ENCODE results near the gene BORCS8. TPM values are rescaled to one million over a fixed set of nuclear protein-coding genes. Genes with fewer than 3 reads are reported as not detected.

The BORCS8 gene
- polyA plus RNA-seq, 1 of the 3 experiments (the other 2 are of a cell fraction), result 36.4 TPM

GRCh38 chr19:19205416-19206410 is 13.8 kb upstream of the BORCS8 start (continued):
- TF ChIP-seq REST (IDR thresholded peaks at IDR 0.05; ENCODE audit: low read depth, low read length), result no peak

DNA sequence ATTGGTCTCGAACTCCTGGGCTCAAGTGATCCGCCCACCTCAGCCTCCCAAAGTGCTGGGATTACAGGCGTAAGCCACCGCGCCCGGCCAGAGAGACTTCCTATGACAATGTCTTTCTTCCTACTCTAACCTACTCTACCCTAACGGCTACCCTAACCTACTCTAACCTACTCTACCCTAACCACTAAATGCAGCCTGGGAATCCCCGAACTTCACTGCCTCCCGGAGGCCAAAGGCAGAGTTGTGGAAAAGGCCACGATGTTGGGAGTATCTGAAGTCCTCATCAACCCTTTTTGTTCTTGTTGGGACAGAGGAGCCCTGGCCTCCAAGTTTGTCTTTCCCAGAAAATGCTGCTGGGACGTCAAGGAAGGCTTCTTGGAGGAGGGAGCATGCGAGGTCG is 12.2 kb upstream of the BORCS8 start:
- POLR2A ChIA-PET, result no interaction called here
- no peak overlapping the region for H3K4me2 ChIP-seq
- H3F3A ChIP-seq (replicated peaks; ENCODE audit: insufficient read depth), result peaks cover 3% of the 10 kb centered on the region
- H2AFZ ChIP-seq (ENCODE audit: low read depth), result no peak overlapping the region
- no peak overlapping the region for H3K9ac ChIP-seq
- H4K20me1 ChIP-seq (ENCODE audit: insufficient read depth), result no peaks in the 10 kb centered on the region
- peaks cover 0 to 14% of the 10 kb centered on the region in 2 experiments for H3K36me3 ChIP-seq (replicated peaks in 1 of 2; ENCODE audit: control insufficient read depth in 1 of 2, insufficient read depth in 2 of 2, low read length in 1 of 2)
- H3K27ac ChIP-seq (ENCODE audit: low read depth in 2 of 2, low read length in 1 of 2), result no peak overlapping the region
- H3K9me2 ChIP-seq, result no peaks in the 10 kb centered on the region
- H3K9me3 ChIP-seq, result no peaks in the 10 kb centered on the region
- peaks cover 0 to 11% of the 10 kb centered on the region in 2 experiments; a peak in 1 of 4 replicates for H3K4me1 ChIP-seq (ENCODE audit: control insufficient read depth in 1 of 2, insufficient read depth in 2 of 2, low read depth in 1 of 2, low read length in 1 of 2)
- H3K79me2 ChIP-seq (ENCODE audit: insufficient read depth), result peaks cover 21% of the 10 kb centered on the region; the same call in 1 of the 2 replicates
- TF ChIP-seq RAD21 (IDR thresholded peaks at IDR 0.05; ENCODE audit: low read length), result no peak
- TF ChIP-seq REST (IDR thresholded peaks at IDR 0.05; ENCODE audit: low read depth, low read length), result no peak
- no peak for TF ChIP-seq JUND (IDR thresholded peaks at IDR 0.05)
- no peak for TF ChIP-seq RCOR1 (IDR thresholded peaks at IDR 0.05; ENCODE audit: low read length)
- no peak for TF ChIP-seq CTCF (IDR thresholded peaks at IDR 0.05)
- no peak for TF ChIP-seq TAF1 (IDR thresholded peaks at IDR 0.05; ENCODE audit: borderline replicate concordance, low read depth, low read length)
- no peak for TF ChIP-seq SMC3 (IDR thresholded peaks at IDR 0.05; ENCODE audit: low read depth, low read length)
- no peak for TF ChIP-seq TEAD4 (IDR thresholded peaks at IDR 0.05; ENCODE audit: borderline replicate concordance, insufficient read depth)
- TF ChIP-seq IRF3 (IDR thresholded peaks at IDR 0.05; ENCODE audit: low read depth, low read length), result no peak
- TF ChIP-seq, protein P1, sequence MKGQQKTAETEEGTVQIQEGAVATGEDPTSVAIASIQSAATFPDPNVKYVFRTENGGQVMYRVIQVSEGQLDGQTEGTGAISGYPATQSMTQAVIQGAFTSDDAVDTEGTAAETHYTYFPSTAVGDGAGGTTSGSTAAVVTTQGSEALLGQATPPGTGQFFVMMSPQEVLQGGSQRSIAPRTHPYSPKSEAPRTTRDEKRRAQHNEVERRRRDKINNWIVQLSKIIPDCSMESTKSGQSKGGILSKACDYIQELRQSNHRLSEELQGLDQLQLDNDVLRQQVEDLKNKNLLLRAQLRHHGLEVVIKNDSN (IDR thresholded peaks at IDR 0.05; ENCODE audit: borderline replicate concordance, low read depth), result no peak
- TF ChIP-seq MAX (IDR thresholded peaks at IDR 0.05; ENCODE audit: low read depth), result no peak
- TF ChIP-seq, protein P2, sequence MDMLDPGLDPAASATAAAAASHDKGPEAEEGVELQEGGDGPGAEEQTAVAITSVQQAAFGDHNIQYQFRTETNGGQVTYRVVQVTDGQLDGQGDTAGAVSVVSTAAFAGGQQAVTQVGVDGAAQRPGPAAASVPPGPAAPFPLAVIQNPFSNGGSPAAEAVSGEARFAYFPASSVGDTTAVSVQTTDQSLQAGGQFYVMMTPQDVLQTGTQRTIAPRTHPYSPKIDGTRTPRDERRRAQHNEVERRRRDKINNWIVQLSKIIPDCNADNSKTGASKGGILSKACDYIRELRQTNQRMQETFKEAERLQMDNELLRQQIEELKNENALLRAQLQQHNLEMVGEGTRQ (IDR thresholded peaks at IDR 0.05; ENCODE audit: borderline replicate concordance, low read depth, low read length), result no peak
- TF ChIP-seq YY1 (IDR thresholded peaks at IDR 0.05; ENCODE audit: low read depth), result no peak
- TF ChIP-seq EP300 (IDR thresholded peaks at IDR 0.05; ENCODE audit: borderline replicate concordance in 1 of 2, low read depth in 1 of 2, low read length in 1 of 2), result no peak
- TF ChIP-seq FOSL2 (IDR thresholded peaks at IDR 0.05; ENCODE audit: borderline replicate concordance, low read depth), result no peak
- CTCF ChIA-PET, result no interaction called here
- 71% methylated on average over 13 of the region's 13 CpGs for WGBS (ENCODE audit: low lambda C conversion rate)
- no peak for DNase-seq
- H3K27me3 ChIP-seq (ENCODE audit: insufficient read depth), result no peaks in the 10 kb centered on the region
- H3K4me3 ChIP-seq (ENCODE audit: low read depth in 2 of 2, low read length in 1 of 2), result no peak overlapping the region
